Measurements from ENCODE around the gene ZNF524.

The ZNF524 gene

GRCh38 chr19:55614711-55615542, 14.8 kb downstream of the ZNF524 start:
- H3K27ac ChIP-seq: no peak overlapping the region
- TF ChIP-seq CTCF (conservative IDR thresholded peaks at IDR 0.05): no peak

- H3K27ac ChIP-seq: no peak overlapping the region
- TF ChIP-seq CTCF (conservative IDR thresholded peaks at IDR 0.05): no peak
Measured at GRCh38 chr19:55615543-55616394, 15.7 kb downstream of the ZNF524 start.

- TF ChIP-seq CTCF (conservative IDR thresholded peaks at IDR 0.05): no peak
- H3K27ac ChIP-seq: no peak overlapping the region
Measured at GRCh38 chr19:55616395-55616875, 16.3 kb downstream of the ZNF524 start.

GRCh38 chr19:55617426-55617825, 17.3 kb downstream of the ZNF524 start:
- no peak overlapping the region for H3K27ac ChIP-seq
- no peak for TF ChIP-seq CTCF (conservative IDR thresholded peaks at IDR 0.05)

- H3K27ac ChIP-seq: no peak overlapping the region
- TF ChIP-seq CTCF (conservative IDR thresholded peaks at IDR 0.05): no peak
Measured at GRCh38 chr19:55618426-55618825, 18.3 kb downstream of the ZNF524 start.

- TF ChIP-seq CTCF (conservative IDR thresholded peaks at IDR 0.05): no peak
Measured at GRCh38 chr19:55619286-55619685, 19.2 kb downstream of the ZNF524 start.

More at GRCh38 chr19:55619286-55619685, 19.2 kb downstream of the ZNF524 start:
- H3K27ac ChIP-seq: no peak overlapping the region

Data from VCaP (cell line).